Ovary (tissue), 3 donors: ENCODE results near the gene PQBP1.

Experiments
- EP300 ChIP-seq: sonication (generic); formaldehyde crosslinking; IDR thresholded peaks from one replicate; pipeline ENCODE4 v1.6.1; 2017; ENCODE audit warnings: antibody characterized with exemption
- POLR2A ChIP-seq: fragments of 450-650 bp; IDR thresholded peaks from one replicate; pipeline ENCODE4 v1.6.1; 2017; ENCODE audit warnings: antibody characterized with exemption, mild to moderate bottlenecking, moderate library complexity
- TF ChIP-seq, protein P1 (sequence below), 3 donors: fragments of 450-650 bp in 2 of 3; fragments of 200-600 bp in 1 of 3; IDR thresholded peaks; one replicate each; pipeline versions ENCODE4 v1.5.1 to v1.8.0; 2016 to 2022; ENCODE audit warnings: antibody characterized with exemption in 3 of 3, mild to moderate bottlenecking in 1 of 3
- donor health status: DM: no; HTN: no; CAD: no.

DNA sequence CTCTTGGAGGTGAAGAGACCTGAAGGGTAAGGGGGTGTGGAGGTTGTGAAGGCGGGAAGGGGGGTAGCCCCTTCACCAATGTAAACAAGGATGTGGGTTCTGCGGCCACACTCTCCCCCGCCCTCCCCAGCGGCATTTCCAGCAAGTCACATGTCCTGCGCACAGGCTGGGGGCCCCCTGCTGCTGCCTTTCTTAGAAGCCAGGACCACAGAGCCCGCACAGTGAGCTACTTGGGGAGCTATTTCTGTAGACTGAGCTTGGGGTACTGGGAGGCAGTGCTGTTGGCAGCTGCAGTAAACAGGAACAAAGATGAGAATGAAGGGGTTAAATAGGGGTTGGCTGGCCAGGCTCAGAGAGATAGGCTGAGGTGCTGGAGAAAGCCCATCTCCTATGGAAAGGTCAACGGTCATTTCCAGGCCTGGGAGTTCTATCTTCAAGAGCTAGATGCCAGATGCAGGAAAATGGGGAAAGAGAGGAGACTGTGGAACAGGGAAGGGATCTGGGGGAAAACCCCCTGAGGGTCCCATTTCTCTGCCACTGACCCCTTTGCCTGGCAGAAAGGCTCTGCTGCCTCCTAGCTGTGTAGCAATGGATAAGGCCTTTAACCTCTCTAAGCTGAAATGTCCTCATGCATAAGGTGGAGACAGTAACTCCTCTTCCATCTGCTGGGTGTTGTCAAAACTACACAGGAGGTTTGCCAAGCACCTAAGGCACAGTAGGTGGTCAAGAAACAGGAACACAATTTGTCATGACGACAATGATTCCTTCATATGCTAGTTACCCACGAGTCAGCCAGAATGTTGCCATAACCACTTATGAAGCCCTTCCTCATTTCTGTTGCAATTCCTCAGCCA lies 39.6 kb downstream of the PQBP1 start:
- TF ChIP-seq, protein P1, sequence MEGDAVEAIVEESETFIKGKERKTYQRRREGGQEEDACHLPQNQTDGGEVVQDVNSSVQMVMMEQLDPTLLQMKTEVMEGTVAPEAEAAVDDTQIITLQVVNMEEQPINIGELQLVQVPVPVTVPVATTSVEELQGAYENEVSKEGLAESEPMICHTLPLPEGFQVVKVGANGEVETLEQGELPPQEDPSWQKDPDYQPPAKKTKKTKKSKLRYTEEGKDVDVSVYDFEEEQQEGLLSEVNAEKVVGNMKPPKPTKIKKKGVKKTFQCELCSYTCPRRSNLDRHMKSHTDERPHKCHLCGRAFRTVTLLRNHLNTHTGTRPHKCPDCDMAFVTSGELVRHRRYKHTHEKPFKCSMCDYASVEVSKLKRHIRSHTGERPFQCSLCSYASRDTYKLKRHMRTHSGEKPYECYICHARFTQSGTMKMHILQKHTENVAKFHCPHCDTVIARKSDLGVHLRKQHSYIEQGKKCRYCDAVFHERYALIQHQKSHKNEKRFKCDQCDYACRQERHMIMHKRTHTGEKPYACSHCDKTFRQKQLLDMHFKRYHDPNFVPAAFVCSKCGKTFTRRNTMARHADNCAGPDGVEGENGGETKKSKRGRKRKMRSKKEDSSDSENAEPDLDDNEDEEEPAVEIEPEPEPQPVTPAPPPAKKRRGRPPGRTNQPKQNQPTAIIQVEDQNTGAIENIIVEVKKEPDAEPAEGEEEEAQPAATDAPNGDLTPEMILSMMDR (IDR thresholded peaks at IDR 0.05) = no peak
- TF ChIP-seq POLR2A = no peak
- no peak for TF ChIP-seq EP300
